GOT3 (cell line): ENCODE data around the gene TMEM121B.
"Not testable (repeated sequence)": the region's sequence is repeated elsewhere in the genome, so short reads cannot be mapped to it uniquely, and the experiment has no call there.

Experiments used
- DNase-seq: peaks from one replicate; lab custom pipeline; 2025; ENCODE audit warnings: mixed read lengths; lab: John Stamatoyannopoulos, UW

TMEM121B gene

GRCh38 chr22:17121233-17122195, at the start of gene TMEM121B:
Gene TMEM121B (minus strand): TSS chr22:17121360. CDS start chr22:17121127, 233 bp downstream.
- DNase-seq = no peak

GRCh38 chr22:17167486-17167885, 46.3 kb upstream of the TMEM121B start:
- DNase-seq = no peak

DNA sequence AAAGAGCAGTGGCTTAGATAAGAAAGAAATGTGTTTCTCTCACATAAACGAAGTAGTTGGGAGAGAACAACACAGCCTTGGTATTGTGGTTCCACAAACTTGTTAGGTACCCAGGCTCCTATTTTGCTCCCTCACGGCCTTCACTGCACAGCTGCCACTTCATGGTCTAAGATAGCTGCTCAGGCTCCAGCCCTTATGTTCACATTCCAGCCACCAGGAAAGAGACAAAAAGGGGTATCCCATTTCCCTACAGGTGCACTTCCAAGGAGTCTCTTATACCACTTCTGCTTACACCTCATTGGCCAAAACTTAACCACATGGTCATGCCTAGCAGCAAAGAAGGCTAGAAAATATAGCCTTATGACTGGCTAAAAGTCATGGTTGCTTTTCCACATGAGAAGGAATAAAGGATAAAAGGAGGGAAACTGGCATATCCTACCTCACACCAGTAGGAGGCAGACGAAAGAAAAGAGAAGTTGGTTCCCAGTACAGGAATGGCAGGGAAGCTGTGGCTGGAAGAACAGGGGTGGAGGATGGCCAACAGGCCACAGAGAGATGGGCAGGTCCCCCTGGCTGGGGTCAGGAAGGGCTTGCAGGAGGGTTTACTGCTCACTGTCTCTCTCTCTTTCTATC, 43.3 kb upstream of the TMEM121B start:
- no peak for DNase-seq

DNA sequence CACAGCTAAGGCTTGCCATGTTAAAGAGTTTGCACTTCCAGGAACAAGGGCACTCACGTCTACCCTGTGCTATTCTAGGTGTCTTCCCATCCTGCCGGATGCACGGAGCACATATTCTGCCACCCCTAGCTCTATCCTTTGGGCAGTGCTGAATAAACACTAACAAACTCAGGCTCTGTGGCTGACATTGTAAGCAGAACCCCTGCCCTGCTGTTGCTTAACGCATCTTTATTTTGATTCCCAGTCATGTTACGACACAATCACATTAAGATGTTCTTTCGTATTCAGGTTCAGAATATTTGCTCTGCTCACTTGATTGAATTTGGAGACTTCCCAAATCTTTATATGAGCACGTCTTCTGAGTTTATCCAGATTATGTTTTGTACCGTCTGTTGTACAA, 41.6 kb upstream of the TMEM121B start:
- DNase-seq = no peak

GRCh38 chr22:17161991-17162390, 40.8 kb upstream of the TMEM121B start:
- DNase-seq = no peak

DNA sequence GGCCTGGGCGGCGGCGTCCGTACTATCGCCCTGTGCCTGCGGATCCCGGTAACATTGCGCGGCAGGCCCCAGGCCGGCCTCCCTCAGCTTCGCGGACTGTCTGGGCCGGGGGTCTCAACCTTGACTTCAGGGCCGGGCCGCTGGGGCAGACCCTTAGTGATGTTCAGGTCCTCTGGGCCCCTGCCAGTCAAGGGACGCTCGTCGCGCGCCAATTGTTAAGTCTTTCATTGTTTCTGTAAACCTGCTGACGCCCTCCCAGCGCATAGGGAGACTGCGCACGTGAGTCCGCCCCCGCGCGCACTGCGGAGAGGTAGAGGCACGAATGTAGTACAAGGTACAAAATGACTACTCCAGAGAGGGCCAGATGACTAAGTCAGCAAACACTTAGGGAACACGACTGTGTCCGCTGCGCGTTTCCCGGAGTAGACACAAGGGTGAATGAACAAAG, 38.4 kb upstream of the TMEM121B start:
- DNase-seq = no peak

- DNase-seq = peak; percentile 47
Measured at GRCh38 chr22:17158568-17159503, 37.7 kb upstream of the TMEM121B start, which contains the start of gene HDHD5. Gene HDHD5 (minus strand): TSS chr22:17159277. CDS start chr22:17159251, 26 bp downstream.

GRCh38 chr22:17158176-17158567, 37.0 kb upstream of the TMEM121B start:
- DNase-seq = no peak

DNA sequence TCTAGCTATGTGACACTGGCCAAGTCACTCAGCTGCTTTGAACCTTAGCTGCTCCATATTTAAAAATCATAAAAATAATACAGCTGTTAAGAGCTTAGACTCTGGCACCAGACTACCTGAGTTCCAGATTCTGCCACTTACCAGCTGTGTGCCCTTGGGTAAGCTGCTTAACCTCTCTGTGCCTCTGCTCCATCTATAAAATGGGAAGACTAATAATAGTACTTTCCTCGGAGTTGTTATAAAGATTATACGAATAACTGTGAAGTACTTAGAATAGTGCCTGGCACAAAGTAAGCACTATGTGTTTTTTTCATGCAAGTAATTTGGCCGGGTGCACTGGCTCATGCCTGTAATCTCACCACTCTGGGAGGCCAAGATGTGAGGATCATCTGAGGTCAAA, 36.6 kb upstream of the TMEM121B start:
- DNase-seq = no peak

DNA sequence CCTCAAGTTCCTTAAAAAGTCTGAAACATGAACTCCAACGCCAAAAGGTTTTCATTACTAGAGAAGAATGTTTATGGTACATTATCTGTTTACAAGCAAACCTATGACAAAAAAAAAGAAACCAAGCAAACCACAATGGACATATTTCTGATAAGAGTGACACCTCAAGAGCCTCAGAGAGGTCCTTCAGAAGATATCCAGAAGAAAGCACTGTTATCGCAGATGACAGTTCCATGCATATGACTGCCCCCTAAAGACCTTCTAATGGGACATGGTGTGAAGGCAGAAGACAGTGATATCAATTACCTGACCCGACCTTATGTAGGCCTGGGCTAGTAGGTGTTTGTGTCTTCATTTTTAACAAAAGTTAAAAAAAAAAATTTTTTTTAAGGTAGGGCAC, 34.8 kb upstream of the TMEM121B start:
- DNase-seq = no peak

- DNase-seq = no peak
Measured at GRCh38 chr22:17152971-17153370, 31.8 kb upstream of the TMEM121B start.

GRCh38 chr22:17152340-17152739, 31.2 kb upstream of the TMEM121B start:
- no peak for DNase-seq

- no peak for DNase-seq
Measured at GRCh38 chr22:17149076-17149815, 28.1 kb upstream of the TMEM121B start.

DNA sequence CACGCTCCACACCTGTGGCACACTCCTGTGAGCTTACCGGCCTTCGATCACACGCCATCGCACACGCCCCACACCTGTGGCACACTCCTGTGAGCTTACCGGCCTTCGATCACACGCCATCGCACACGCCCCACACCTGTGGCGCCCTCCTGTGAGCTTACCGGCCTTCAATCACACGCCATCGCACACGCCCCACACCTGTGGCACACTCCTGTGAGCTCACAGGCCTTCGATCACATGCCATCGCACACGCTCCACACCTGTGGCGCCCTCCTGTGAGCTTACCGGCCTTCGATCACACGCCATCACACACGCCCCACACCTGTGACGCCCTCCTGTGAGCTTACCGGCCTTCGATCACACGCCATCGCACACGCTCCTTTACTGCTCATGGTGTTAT, 26.3 kb upstream of the TMEM121B start:
- not testable (repeated sequence) for DNase-seq

DNA sequence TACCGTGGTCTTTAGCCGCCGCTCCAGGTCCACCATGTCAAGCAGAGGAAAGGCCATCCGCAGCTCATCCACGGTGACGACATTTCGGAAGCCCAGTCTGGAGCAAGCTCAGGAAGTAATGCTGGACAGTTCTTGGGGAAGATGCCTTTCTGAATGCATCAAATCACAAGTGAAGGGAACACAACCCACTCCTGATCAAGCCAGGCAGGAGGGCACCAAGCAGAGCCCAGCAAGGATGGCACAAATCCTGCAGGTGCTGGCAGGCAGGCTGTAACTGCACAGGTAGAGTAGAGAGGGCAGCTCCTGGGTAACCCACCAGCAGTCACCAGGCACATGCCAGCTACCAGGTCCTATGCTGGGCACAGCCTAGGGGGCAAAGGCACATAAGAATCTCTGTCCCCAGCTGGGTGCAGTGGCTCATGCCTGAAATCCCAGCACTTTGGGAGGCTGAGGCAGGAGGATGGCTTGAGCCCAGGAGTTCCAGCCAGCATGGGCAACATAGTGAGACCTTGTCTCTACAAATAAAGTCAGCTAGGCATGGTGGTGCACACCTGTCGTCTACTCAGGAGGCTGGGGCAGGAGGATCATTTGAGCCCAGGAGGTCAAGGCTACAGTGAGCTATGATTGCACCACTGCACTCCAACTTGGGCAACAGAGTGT, 24.0 kb upstream of the TMEM121B start:
- no peak for DNase-seq

DNA sequence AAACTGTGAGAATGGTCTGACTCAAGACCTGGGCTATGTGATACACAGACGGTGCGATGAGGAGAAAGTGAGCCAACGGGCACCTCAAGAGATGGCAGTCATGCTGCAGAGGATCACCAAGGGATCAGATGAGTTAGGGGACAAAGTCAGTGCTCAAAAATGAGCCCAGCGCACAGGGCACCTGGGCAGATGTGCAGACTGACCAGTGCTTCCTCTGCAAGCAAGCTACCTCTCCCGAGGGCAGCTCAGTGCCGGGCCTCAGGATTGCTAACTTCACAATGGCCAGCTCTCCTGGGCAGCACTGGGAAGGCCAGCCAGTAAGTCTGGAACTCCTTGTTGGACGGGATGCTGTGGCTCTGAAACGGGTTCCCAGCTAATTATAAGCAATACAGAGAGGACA, 22.7 kb upstream of the TMEM121B start:
- DNase-seq = no peak

- no peak for DNase-seq
Measured at GRCh38 chr22:17143101-17143500, 21.9 kb upstream of the TMEM121B start.

DNA sequence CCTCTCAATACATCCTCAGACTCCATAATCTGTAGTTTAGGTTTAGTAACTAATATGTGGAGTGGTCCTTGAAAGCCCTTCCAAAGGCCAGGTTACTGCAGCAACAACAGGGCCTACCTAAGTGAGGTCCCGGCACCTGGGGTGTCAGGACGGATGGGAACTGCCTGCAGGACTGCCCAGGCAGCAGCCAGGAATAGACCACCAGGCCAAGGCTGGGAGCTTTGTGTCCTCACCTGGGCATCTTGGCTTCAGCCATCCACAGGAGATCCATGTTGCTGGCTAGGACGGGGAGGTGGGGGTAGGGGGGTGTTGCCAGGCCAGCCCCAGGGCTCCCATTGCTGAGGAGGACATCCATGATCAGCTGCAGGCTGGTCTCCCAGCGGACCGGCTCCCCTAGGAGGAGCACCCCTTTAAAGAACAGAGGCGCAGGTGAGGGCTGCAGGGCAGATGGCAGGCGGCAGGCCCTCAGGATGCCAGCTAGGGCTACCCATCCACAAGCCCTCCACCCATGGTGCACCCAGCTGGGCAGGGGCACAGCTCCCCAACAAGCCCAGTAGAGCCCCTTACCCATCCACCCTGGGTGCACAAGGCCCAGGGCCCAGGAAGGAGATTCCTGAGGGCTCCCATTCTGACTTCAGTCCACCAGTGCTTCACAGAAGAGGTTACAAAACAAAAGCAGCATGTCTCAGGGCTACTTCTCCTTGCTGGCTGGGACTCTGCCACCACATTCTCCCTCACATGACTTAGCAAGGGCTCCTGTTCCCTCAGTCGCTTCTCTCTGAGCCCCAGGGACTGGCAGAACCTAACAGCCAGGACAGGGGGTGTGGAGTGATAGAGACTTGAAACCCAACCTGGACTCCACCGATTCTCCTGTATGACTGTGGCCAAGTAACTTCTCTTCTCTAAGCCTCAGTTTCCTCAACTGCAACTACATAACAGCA, 19.9 kb upstream of the TMEM121B start:
- no peak for DNase-seq

GRCh38 chr22:17140022-17140421, 18.9 kb upstream of the TMEM121B start:
- no peak for DNase-seq

GRCh38 chr22:17138513-17138912, 17.4 kb upstream of the TMEM121B start:
- DNase-seq = no peak
